DLD1 (cell line): ENCODE data around the gene ICAM4.
"Not testable (repeated sequence)": the region's sequence is repeated elsewhere in the genome, so short reads cannot be mapped to it uniquely, and the experiment has no call there.

ENCODE experiments used
- in situ Hi-C: cut with HindIII; loops from 2 replicates; pipeline ENCODE4 v1.10.0; 2017; ENCODE audit warnings: low sequenced_read_pairs

Gene ICAM4, protein sequence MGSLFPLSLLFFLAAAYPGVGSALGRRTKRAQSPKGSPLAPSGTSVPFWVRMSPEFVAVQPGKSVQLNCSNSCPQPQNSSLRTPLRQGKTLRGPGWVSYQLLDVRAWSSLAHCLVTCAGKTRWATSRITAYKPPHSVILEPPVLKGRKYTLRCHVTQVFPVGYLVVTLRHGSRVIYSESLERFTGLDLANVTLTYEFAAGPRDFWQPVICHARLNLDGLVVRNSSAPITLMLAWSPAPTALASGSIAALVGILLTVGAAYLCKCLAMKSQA

DNA sequence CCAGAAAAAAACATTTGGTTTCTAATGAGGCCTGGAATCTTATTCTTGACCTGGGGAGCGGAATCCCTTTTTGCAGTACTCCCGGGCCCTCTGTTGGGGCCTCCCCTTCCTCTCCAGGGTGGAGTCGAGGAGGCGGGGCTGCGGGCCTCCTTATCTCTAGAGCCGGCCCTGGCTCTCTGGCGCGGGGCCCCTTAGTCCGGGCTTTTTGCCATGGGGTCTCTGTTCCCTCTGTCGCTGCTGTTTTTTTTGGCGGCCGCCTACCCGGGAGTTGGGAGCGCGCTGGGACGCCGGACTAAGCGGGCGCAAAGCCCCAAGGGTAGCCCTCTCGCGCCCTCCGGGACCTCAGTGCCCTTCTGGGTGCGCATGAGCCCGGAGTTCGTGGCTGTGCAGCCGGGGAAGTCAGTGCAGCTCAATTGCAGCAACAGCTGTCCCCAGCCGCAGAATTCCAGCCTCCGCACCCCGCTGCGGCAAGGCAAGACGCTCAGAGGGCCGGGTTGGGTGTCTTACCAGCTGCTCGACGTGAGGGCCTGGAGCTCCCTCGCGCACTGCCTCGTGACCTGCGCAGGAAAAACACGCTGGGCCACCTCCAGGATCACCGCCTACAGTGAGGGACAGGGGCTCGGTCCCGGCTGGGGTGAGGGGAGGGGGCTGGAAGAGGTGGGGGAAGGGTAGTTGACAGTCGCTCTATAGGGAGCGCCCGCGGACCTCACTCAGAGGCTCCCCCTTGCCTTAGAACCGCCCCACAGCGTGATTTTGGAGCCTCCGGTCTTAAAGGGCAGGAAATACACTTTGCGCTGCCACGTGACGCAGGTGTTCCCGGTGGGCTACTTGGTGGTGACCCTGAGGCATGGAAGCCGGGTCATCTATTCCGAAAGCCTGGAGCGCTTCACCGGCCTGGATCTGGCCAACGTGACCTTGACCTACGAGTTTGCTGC lies at the start of gene ICAM4:
ICAM4 (plus strand) TSS at position 153 of the 935 bp plus-strand sequence; CDS start at position 211, 58 bp downstream.
- in situ Hi-C loops: no loop called here

GRCh38 chr19:10237702-10238101 lies 49.1 kb upstream of the ICAM4 start:
- in situ Hi-C loops: no loop called here

DNA sequence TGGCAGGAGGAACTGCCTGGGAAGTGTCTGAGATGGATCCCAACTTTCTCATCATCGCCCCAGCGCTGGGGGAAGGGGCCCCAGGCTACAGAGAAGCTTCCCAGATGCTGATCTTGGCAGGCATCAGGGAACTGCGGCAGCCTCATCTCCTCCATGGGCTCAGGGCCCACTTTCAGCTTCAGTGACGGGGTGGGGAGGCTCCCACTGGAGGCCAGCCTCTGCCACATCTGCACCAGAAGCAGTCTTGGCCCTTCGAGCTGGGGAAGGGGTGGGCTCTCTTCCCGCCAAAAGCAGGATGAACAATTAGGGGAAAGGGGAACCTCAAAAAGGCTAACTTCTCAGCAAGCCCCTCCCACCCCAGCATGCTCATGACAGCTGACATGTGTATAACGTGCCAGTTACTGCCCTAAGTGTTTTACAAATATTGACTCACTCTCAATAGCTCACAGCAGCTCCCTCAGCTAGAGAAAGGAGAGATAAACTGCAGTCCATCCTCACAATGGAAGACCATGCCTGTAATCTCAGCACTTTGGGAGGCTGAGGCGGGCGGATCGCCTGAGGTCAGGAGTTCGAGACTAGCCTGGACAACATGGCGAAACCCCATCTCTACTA lies 48.5 kb upstream of the ICAM4 start:
- in situ Hi-C loops: no loop called here

DNA sequence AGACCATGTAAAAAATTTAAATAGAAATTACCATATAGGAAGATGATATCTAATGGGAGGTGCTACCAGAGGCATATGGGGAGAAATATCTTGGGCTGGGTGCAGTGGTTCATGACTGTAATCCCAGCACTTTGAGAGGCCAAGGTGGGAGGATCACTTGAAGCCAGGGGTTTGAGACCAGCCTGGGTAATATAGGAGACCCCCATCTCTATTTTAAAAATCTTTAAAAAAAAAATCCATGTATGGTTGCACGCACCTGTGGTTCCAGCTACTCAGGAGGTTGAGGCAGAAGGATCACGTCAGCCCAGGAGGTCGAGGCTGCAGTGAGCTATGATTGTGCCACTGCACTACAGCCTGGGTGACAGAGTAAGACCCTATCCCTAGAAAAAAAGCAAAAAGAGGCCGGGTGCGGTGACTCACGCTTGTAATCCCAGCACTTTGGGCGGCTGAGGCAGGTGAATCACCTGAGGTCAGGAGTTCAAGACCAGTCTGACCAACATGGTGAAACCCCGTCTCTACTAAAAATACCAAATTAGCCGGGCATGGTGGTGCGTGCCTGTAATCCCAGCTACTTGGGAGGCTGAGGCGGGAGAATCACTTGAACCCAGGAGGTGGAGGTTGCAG lies 44.8 kb upstream of the ICAM4 start:
- in situ Hi-C loops: not testable (repeated sequence)

DNA sequence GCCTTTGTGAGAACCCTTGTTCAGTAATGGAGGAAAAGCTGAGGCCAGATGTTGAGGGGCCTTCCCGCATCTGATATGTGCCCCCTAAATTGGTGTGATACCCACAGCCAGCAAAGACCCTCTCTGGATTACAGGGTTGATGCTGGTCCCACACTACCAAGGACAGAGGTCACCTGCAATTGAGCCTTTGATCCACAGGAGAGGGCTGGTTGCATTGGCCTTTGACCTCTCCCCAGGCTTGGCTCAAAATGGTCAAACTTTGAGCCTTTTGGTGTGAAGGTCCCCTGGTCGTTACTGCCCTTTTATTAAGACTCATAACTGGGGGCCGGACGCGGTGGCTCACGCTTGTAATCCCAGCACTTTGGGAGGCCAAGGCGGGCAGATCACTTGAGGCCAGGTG lies 43.1 kb upstream of the ICAM4 start:
- in situ Hi-C loops: no loop called here

DNA sequence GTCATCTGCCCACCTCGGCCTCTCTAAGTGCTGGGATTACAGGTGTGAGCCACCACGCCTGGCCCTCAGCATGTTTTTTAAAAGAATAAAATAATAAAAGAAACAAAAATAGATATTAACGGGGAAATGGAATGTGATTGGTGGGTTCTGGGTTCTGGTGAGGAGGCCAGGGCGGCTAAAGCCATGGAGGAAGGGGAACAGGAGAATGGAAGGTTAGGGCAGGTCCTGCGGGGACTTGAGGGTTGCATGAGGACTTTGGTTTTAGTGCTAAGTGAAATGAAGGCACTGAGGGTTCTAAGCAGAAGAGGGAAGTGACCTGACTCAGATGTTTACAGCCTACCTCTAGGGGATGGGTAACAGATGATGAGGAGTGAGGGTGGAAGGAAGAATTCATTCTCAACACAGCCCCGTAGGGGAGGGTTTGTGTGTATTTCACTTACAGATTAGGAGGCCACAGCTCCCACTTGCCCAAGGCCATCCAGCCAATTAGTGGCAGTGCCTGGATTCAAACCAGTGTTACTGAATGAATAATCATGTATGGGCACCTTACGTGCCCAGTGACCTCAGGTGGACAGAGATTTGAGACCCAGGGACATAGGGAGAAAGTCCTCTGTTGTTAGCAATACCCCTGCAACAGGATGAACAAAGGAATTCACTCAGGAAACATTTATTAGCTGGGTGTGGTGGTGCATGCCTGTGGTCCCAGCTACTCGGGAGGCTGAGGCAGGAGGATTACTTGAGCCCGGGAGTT lies 41.4 kb upstream of the ICAM4 start:
- in situ Hi-C loops: no loop called here

GRCh38 chr19:10246511-10246910 lies 40.2 kb upstream of the ICAM4 start:
- in situ Hi-C loops: no loop called here

DNA sequence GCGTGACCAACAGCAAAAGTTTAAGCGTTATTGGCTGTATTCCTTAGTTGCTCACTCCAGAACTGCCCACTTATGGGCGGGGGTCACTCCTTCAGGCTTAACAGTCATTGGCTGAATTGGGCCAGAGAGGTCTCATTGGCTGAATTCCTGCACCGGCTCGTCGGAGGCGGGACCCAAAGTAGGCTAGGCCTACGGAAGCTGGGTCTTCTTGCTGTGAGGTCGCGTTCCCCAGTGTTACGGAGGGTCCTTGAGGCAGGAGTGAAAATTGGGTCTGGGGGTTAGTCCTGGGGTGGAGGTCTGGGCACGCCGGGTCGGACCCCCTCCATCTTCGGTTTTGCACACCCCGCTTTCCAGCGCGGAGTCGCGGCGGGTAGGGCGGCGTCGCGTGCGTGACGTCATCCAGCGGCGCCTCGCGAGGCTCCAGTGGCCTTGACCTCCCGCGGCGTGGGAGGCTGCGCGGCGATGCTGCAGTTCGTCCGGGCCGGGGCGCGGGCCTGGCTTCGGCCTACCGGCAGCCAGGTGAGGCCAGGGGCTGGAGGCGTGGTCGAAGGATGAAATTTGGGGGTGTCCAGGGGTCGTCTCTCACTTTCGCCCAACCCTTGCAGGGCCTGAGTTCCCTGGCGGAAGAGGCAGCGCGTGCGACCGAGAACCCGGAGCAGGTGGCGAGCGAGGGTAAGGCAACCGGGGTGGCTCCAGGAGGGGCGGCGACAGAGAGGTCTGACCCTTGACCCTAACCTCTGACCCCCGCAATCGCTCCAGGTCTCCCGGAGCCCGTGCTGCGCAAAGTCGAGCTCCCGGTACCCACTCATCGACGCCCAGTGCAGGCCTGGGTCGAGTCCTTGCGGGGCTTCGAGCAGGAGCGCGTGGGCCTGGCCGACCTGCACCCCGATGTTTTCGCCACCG lies 34.7 kb upstream of the ICAM4 start, which contains the start of gene MRPL4:
MRPL4 (plus strand) TSS at position 423 of the 903 bp plus-strand sequence; CDS start at position 463, 40 bp downstream.
- in situ Hi-C loops: no loop called here

DNA sequence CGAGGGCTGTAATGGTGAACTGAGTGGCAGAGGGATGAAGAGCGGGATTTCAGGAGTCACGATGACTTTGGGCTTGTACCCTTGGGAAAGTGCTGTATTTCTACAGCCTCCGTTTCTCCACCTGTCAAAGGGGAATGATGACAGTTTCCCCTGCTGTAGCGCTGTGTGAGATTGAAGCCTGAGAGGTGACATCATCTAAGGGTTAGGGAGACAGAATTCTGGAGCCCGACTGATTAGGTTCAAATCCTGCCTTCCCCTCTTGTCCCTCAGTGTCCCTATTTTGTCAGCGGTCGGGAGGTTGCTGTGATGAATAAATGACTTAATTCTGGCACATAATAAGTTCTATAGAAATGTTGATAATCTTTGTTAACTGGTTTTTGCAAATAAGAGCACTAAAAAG lies 34.0 kb upstream of the ICAM4 start:
- in situ Hi-C loops: no loop called here

- in situ Hi-C loops: no loop called here
Observed at GRCh38 chr19:10254244-10254643, 32.5 kb upstream of the ICAM4 start.

DNA sequence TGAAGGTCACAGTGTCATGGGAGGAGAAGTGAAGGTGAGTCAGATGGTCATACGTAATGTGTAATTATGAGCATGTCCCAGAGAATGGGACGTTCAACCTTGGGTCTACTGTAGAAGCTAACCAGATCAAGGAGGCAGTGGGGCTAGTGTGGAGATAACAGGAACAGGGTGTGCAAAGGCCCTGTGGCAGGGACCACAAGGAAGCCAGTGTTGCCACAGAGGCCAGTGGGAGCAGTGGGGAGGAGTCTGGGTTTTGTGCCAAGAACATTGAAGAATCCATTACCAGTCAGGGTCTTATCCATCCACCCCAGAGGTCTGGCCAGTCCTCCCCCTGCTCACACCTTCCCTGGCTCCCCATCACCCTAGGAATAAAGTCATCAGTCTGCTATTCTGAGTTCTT lies 31.4 kb upstream of the ICAM4 start:
- in situ Hi-C loops: no loop called here

DNA sequence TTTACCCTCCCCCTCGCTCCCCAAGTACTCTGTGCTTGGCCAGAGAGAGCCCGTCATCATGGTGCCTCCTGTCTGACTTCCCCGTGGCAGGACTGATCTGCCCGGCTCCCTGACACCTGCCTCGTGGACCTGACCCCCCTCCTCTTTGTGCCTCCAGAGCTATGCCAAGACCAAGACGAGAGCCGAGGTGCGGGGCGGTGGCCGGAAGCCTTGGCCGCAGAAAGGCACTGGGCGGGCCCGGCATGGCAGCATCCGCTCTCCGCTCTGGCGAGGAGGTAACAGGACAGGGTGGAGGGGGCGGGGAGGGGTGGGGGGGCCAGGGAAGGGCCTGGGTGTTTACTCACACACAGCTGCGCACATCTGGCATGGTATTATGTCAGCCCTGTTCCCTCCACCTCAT lies 30.2 kb upstream of the ICAM4 start:
- in situ Hi-C loops: no loop called here

DNA sequence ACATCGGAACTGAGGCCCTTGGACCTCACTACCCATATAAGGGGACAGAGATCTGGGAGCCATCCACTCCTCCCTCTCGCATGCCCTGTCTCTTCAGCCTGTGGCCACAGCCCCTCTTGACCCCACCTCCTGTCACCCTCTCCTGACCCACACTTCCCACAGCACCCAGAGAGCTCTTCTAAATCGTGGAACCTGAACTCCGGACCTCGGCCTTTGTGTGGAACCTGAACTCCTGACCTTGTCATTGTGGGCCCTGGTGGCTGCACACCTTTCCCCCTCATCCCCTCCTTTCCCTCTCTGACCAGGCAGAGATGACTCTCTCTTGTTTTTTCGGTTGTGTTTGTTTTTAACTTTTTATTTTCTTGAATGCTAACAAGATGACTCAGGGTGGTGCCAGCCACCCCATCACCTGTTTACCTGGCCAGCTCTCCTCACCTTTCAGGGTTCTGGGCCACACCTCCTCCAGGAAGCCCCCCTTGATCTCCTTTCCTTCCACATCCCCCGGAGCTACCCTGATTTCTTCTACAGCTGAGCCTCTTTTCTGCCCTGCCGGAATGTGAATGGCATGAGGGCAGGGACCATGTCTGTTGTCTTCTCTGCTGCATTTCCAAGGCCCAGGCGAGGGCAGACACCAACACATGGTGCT lies 29.7 kb upstream of the ICAM4 start:
- in situ Hi-C loops: no loop called here

- in situ Hi-C loops: no loop called here
Observed at GRCh38 chr19:10258080-10258710, 28.6 kb upstream of the ICAM4 start.

GRCh38 chr19:10259162-10259905 lies 27.4 kb upstream of the ICAM4 start:
- in situ Hi-C loops: no loop called here

- in situ Hi-C loops: no loop called here
Observed at GRCh38 chr19:10260141-10260584, 26.6 kb upstream of the ICAM4 start.

- in situ Hi-C loops: no loop called here
Observed at GRCh38 chr19:10262771-10263170, 24.0 kb upstream of the ICAM4 start.

DNA sequence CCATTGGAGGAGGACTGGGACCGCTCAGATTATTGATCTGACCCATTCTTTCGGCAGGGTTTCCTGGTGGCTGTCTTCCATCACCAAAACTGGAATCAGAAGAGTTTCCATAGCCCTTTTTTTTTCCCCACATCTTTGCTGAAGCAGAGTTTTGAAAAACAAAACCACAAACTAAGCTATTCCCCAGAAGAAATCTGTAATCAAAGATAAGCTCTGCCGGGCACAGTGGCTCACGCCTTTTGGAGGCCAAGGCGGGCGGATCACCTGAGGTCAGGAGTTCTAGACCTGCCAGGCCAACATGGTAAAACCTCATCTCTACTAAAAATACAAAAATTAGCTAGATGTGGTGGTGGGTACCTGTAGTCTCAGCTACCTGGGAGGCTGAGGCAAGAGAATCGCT lies 20.0 kb upstream of the ICAM4 start:
- in situ Hi-C loops: no loop called here
